HepG2 (cell line): ENCODE data around the gene BRINP1. TPM values are rescaled to one million over a fixed set of nuclear protein-coding genes. Genes with fewer than 3 reads are reported as not detected.

Experiments
- FOSL2 ChIP-seq: sonication (generic); formaldehyde crosslinking; IDR thresholded peaks from 2 replicates; pipeline ENCODE4 v1.4.0; 2020; ENCODE audit warnings: missing genetic modification reagents
- FOXA3 ChIP-seq: IDR thresholded peaks from 2 replicates; pipeline ENCODE4 v1.6.1; 2016; ENCODE audit warnings: missing genetic modification reagents, missing compliant biosample characterization
- FOXK1 ChIP-seq: sonication (generic); formaldehyde crosslinking; IDR thresholded peaks from 2 replicates; pipeline ENCODE4 v1.4.0; 2020; ENCODE audit warnings: low read depth, missing genetic modification reagents, borderline replicate concordance
- IRF2 ChIP-seq: IDR thresholded peaks from 2 replicates; pipeline ENCODE4 v1.6.1; 2018; ENCODE audit warnings: missing genetic modification reagents, missing compliant biosample characterization
- JUNB ChIP-seq: sonication (generic); formaldehyde crosslinking; IDR thresholded peaks from 2 replicates; pipeline ENCODE4 v1.8.0; 2022; ENCODE audit warnings: missing genetic modification reagents, mild to moderate bottlenecking, borderline replicate concordance
- KLF13 ChIP-seq: sonication (generic); formaldehyde crosslinking; IDR thresholded peaks from 2 replicates; pipeline ENCODE4 v1.4.0; 2020; ENCODE audit warnings: mild to moderate bottlenecking, missing genetic modification reagents
- NCOA2 ChIP-seq: sonication (generic); formaldehyde crosslinking; IDR thresholded peaks from 2 replicates; pipeline ENCODE4 v1.8.0; 2022; ENCODE audit warnings: inconsistent platforms
- NR2F2 ChIP-seq: IDR thresholded peaks from 2 replicates; pipeline ENCODE4 v1.6.1; 2012; ENCODE audit warnings: low read depth, inconsistent platforms, borderline replicate concordance
- NR2F6 ChIP-seq, 2 experiments: IDR thresholded peaks; 2 replicates each; pipeline ENCODE4 v1.6.1; 2016; ENCODE audit warnings: antibody characterized with exemption in 1 of 2, mild to moderate bottlenecking in 1 of 2
- RARA ChIP-seq: IDR thresholded peaks from 2 replicates; pipeline ENCODE4 v1.6.1; 2016; ENCODE audit warnings: missing genetic modification reagents, missing compliant biosample characterization
- RNF2 ChIP-seq: fragments of 450-650 bp; conservative IDR thresholded peaks from 2 replicates; pipeline ENCODE4 v1.6.1; 2016; ENCODE audit warnings: low read depth
- RXRB ChIP-seq: IDR thresholded peaks from 2 replicates; pipeline ENCODE4 v1.6.1; 2016; ENCODE audit warnings: borderline replicate concordance, missing genetic modification reagents, missing compliant biosample characterization
- YEATS2 ChIP-seq: sonication (generic); formaldehyde crosslinking; IDR thresholded peaks from 2 replicates; pipeline ENCODE4 v1.4.0; 2020; ENCODE audit warnings: missing genetic modification reagents, borderline replicate concordance
- ZFP36L1 ChIP-seq: sonication (generic); formaldehyde crosslinking; IDR thresholded peaks from 2 replicates; pipeline ENCODE4 v1.8.0; 2022; ENCODE audit warnings: mild to moderate bottlenecking, missing genetic modification reagents, moderate library complexity
- ZFX ChIP-seq: sonication (generic); formaldehyde crosslinking; IDR thresholded peaks from 2 replicates; pipeline ENCODE4 v1.4.0; 2020; ENCODE audit warnings: mild to moderate bottlenecking, low read depth, missing genetic modification reagents, moderate library complexity
- ZNF563 ChIP-seq: sonication (generic); formaldehyde crosslinking; IDR thresholded peaks from 2 replicates; pipeline ENCODE4 v1.8.0; 2022; ENCODE audit warnings: mild to moderate bottlenecking, moderate library complexity, missing genetic modification reagents
- polyA plus RNA-seq, 8 experiments: library from polyadenylated mRNA; depleted of rRNA in 3 of 8; stranded (reverse) in 7 of 8; unstranded in 1 of 8; fragments of >200 nt; fragmentation: Illumina TruSeq in 4 of 8; extraction: Trizol in 4 of 8; gene quantifications; 2 replicates each; pipeline versions ENCODE4 v1.2.1 to v1.2.3, GENCODE V29; 2011 to 2016; ENCODE audit warnings: low read depth in 4 of 8, missing spikeins in 1 of 8, mixed read lengths in 1 of 8; ENCODE audit not compliant: insufficient read depth in 1 of 8
- total RNA-seq, 5 experiments: library from RNA; depleted of rRNA; stranded (reverse); fragments of >200 nt; fragmentation: Illumina TruSeq; extraction: Trizol; gene quantifications; 2 replicates each; pipeline ENCODE4 v1.2.3, GENCODE V29; 2016; ENCODE audit warnings: low read depth in 1 of 5
- TF ChIP-seq, protein P1 (sequence below), 2 experiments: sonication (generic) in 1 of 2; formaldehyde crosslinking in 1 of 2; IDR thresholded peaks; 2 replicates each; pipeline versions ENCODE4 v1.4.0 to v1.6.1; 2018 to 2020; ENCODE audit warnings: missing genetic modification reagents in 2 of 2, borderline replicate concordance in 1 of 2, low read depth in 1 of 2, mild to moderate bottlenecking in 1 of 2, missing biosample characterization in 1 of 2
- TF ChIP-seq, protein P2 (sequence below): sonication (generic); formaldehyde crosslinking; conservative IDR thresholded peaks from 2 replicates; pipeline ENCODE4 v1.4.0; 2020; ENCODE audit warnings: missing genetic modification reagents
- TF ChIP-seq, protein P3 (sequence below): IDR thresholded peaks from 2 replicates; pipeline ENCODE4 v1.4.0; 2020; ENCODE audit warnings: mild to moderate bottlenecking, missing genetic modification reagents
- TF ChIP-seq, protein P4 (sequence below): IDR thresholded peaks from 2 replicates; pipeline ENCODE4 v1.6.1; 2016; ENCODE audit warnings: missing compliant biosample characterization, missing genetic modification reagents, borderline replicate concordance

Gene BRINP1
- total and polyA plus RNA-seq, 2 of the 13 experiments (the other 11 are each of a cell fraction or from before 2014, with no cell fraction given): not detected

DNA sequence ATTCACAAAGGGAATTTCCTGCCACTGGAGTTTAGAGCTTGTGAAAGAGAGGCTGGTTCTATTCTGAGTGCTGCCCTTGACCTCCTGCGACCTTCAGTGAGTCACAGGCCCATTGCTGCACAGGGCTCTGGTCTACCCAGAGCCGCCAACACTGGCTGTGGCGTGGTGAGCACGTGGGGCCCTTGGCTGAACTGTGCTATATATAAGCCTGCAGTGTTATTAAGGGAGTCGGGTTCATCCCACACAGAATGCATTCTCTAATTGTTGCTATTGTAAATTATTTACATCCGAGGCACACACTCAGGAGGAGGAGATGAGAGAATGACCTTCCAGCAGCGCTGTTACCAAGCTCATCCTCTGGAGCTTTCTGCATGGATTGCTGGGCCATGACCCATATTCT lies 47.1 kb downstream of the BRINP1 start (continued):
- TF ChIP-seq IRF2 (CRISPR knock-in tag) (peak; percentile 28; the same call in 1 of the 2 replicates), JUNB (peak; percentile 47; the same call in 1 of the 2 replicates), NR2F6 (IDR thresholded peaks at IDR 0.05) (peak; percentile 92), NR2F6 (CRISPR knock-in tag; IDR thresholded peaks at IDR 0.05) (peak; percentile 97), ZFP36L1 (CRISPR knock-in tag) (0 out of 2 replicates have a peak, but pooled peaks have one; percentile 53), ZFX (CRISPR knock-in tag) (0 out of 2 replicates have a peak, but pooled peaks have one; percentile 20), FOSL2 (peak; percentile 97), RXRB (peak; percentile 87), FOXA3 (CRISPR knock-in tag) (peak; percentile 8; the same call in 1 of the 2 replicates), RNF2 (0 out of 2 replicates have a peak, but pooled peaks have one; percentile 29), ZNF563 (CRISPR knock-in tag) (0 out of 2 replicates have a peak, but pooled peaks have one; percentile 37), YEATS2 (CRISPR knock-in tag) (peak; percentile 60; the same call in 1 of the 2 replicates), NCOA2 (peak; percentile 17; the same call in 1 of the 2 replicates), FOXK1 (CRISPR knock-in tag) (peak; percentile 58; the same call in 1 of the 2 replicates), NR2F2 (peak; percentile 58; the same call in 1 of the 2 replicates), KLF13 (CRISPR knock-in tag) (no peak), RARA (CRISPR knock-in tag) (peak; percentile 90)
- TF ChIP-seq, protein P1, sequence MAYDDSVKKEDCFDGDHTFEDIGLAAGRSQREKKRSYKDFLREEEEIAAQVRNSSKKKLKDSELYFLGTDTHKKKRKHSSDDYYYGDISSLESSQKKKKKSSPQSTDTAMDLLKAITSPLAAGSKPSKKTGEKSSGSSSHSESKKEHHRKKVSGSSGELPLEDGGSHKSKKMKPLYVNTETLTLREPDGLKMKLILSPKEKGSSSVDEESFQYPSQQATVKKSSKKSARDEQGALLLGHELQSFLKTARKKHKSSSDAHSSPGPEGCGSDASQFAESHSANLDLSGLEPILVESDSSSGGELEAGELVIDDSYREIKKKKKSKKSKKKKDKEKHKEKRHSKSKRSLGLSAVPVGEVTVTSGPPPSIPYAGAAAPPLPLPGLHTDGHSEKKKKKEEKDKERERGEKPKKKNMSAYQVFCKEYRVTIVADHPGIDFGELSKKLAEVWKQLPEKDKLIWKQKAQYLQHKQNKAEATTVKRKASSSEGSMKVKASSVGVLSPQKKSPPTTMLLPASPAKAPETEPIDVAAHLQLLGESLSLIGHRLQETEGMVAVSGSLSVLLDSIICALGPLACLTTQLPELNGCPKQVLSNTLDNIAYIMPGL (CRISPR knock-in tag; IDR thresholded peaks at IDR 0.05; ENCODE audit: borderline replicate concordance in 1 of 2, low read depth in 1 of 2): peak in 1 of 2 experiments; percentile 17; a peak in 1 of 4 replicates
- TF ChIP-seq, protein P2, sequence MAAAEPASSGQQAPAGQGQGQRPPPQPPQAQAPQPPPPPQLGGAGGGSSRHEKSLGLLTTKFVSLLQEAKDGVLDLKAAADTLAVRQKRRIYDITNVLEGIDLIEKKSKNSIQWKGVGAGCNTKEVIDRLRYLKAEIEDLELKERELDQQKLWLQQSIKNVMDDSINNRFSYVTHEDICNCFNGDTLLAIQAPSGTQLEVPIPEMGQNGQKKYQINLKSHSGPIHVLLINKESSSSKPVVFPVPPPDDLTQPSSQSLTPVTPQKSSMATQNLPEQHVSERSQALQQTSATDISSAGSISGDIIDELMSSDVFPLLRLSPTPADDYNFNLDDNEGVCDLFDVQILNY: no peak
- TF ChIP-seq, protein P3, sequence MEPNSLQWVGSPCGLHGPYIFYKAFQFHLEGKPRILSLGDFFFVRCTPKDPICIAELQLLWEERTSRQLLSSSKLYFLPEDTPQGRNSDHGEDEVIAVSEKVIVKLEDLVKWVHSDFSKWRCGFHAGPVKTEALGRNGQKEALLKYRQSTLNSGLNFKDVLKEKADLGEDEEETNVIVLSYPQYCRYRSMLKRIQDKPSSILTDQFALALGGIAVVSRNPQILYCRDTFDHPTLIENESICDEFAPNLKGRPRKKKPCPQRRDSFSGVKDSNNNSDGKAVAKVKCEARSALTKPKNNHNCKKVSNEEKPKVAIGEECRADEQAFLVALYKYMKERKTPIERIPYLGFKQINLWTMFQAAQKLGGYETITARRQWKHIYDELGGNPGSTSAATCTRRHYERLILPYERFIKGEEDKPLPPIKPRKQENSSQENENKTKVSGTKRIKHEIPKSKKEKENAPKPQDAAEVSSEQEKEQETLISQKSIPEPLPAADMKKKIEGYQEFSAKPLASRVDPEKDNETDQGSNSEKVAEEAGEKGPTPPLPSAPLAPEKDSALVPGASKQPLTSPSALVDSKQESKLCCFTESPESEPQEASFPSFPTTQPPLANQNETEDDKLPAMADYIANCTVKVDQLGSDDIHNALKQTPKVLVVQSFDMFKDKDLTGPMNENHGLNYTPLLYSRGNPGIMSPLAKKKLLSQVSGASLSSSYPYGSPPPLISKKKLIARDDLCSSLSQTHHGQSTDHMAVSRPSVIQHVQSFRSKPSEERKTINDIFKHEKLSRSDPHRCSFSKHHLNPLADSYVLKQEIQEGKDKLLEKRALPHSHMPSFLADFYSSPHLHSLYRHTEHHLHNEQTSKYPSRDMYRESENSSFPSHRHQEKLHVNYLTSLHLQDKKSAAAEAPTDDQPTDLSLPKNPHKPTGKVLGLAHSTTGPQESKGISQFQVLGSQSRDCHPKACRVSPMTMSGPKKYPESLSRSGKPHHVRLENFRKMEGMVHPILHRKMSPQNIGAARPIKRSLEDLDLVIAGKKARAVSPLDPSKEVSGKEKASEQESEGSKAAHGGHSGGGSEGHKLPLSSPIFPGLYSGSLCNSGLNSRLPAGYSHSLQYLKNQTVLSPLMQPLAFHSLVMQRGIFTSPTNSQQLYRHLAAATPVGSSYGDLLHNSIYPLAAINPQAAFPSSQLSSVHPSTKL (CRISPR knock-in tag): peak; percentile 82
- TF ChIP-seq, protein P4, sequence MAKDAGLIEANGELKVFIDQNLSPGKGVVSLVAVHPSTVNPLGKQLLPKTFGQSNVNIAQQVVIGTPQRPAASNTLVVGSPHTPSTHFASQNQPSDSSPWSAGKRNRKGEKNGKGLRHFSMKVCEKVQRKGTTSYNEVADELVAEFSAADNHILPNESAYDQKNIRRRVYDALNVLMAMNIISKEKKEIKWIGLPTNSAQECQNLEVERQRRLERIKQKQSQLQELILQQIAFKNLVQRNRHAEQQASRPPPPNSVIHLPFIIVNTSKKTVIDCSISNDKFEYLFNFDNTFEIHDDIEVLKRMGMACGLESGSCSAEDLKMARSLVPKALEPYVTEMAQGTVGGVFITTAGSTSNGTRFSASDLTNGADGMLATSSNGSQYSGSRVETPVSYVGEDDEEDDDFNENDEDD (CRISPR knock-in tag): peak; percentile 46; the same call in 1 of the 2 replicates
